ENCODE measurements around the gene FAM107B.
"Not testable (repeated sequence)": the region's sequence is repeated elsewhere in the genome, so short reads cannot be mapped to it uniquely, and the experiment has no call there.

FAM107B gene

DNA sequence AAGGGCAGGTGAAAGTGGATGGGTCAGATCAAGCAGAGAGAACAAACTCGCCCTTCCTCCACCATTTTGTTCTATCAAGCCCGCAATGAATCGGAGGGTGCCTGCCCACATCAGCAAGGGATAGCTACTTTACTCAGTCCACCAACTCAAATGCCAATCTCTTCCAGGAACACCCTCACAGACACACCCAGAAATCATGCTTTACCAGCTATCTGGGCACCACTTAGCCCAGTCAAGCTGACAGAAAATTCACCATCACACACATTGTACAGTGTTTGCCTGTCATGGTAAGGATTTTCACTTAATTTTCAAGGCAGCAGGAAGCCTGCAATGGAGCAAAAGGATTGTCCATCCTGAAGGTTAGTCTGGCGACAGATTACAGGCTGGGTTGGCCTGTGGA lies 75.2 kb downstream of the FAM107B start:
- peaks cover 7% of the 10 kb centered on the region for H3K27me3 Mint-ChIP-seq
- no peak overlapping the region for H3K4me3 Mint-ChIP-seq
- no peaks in the 10 kb centered on the region for H3K4me1 Mint-ChIP-seq
- DNase-seq, result no peak
- peaks cover 1% of the 10 kb centered on the region for H3K36me3 Mint-ChIP-seq
- no peak overlapping the region for H3K27ac Mint-ChIP-seq
- H3K9me3 Mint-ChIP-seq, result no peaks in the 10 kb centered on the region
- CTCF ChIA-PET, result no interaction called here

DNA sequence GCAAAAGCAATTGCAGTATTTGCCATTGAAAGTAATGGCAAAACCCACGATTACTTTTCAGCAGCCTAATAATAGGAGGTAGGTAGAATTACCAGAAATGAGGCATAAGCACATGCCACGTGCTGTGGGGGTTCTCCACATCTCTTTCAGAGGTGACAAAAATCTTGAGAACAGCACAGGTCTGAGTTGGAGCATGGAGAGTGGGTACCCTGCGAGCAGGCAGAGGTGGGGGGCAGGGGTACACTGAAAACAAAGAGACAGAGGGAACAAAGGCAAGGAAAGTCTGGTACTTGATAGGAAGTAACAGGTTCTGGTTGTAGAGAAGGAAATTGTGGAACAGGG lies 75.9 kb downstream of the FAM107B start:
- Mint-ChIP-seq H3K4me1 (no peaks in the 10 kb centered on the region), H3K27ac (no peak overlapping the region), H3K27me3 (peaks cover 7% of the 10 kb centered on the region), H3K36me3 (peaks cover 1% of the 10 kb centered on the region), H3K9me3 (no peaks in the 10 kb centered on the region), H3K4me3 (no peak overlapping the region)
- DNase-seq, result no peak
- CTCF ChIA-PET, result no interaction called here

DNA sequence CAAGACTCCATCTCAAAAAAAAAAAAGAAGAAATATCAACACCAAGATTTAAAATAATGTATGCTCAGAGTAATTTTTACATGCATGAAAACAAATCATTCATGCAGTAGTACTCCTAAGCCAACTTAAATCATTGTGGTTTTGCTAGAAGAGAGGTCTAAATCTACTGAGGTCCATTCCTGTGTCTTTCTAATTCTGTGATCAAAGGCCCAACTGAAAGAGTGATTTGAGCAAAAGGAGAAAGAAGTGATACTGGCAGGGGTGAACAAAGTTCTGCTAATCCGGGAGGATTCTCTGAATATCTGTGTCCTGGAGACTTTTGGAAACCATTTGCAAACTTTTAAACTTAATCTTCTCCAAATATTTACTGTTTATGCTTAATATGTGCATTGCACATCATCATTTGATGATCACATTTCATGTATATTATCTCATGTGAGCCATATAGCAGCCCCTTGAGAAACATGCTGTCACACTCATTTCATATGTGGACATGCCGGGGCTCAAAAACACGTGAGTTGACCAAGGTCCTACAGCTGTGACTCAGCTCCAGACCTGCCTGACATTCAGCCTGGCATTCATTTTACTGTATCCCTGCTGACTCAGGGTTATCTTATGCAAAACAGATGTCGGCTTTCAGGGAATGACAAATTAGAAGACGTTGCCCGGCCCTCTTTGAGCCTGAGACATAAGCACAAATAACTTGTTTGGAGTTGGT lies 76.4 kb downstream of the FAM107B start:
- CTCF ChIA-PET, result no interaction called here
- DNase-seq, result no peak
- Mint-ChIP-seq H3K36me3 (peaks cover 1% of the 10 kb centered on the region), H3K27me3 (peaks cover 6% of the 10 kb centered on the region), H3K27ac (no peak overlapping the region), H3K4me3 (no peak overlapping the region), H3K9me3 (no peaks in the 10 kb centered on the region), H3K4me1 (no peaks in the 10 kb centered on the region)

DNA sequence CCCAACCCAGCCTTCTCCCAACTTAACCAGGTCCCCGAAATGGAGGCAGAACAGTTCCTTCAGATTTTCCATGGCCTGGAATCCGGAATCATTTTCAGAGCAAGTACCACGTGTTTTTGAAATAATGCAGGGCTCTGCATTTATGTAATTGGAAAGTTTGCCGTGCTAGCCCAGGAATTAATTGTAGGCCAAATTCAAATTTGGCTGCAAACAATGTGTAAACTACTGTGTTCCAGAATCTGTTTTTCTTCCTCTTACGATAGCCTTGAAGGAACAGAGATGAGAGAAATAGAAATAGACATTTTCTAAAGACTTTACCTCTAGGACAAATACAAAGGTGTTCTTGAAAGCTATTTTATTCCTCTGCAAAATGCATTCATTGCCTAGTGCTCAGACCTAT lies 77.4 kb downstream of the FAM107B start:
- CTCF ChIA-PET, result no interaction called here
- Mint-ChIP-seq H3K27me3 (peaks cover 3% of the 10 kb centered on the region), H3K36me3 (no peaks in the 10 kb centered on the region), H3K9me3 (no peaks in the 10 kb centered on the region), H3K4me3 (no peak overlapping the region), H3K4me1 (no peaks in the 10 kb centered on the region), H3K27ac (no peak overlapping the region)
- DNase-seq, result no peak

DNA sequence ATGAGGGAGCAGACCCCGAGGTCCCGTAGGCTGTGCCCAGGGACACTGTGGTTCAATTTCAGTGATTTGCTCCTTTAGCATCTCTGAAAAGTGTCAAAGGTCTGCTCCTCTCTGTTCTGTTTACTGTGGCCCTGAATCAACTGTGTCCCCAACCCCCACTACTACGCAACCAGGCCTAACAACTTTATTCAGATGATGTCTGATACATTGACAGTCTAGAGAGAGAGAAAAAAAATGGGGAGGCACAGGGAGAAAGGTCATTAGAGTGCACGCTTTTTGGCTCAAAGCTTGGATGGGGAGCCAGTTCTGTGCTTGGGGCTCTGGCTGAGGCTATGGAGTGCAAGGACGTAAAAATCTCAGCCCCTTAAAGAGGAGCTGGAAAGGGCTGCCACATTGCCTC lies 77.9 kb downstream of the FAM107B start:
- no peak overlapping the region for H3K4me3 Mint-ChIP-seq

DNA sequence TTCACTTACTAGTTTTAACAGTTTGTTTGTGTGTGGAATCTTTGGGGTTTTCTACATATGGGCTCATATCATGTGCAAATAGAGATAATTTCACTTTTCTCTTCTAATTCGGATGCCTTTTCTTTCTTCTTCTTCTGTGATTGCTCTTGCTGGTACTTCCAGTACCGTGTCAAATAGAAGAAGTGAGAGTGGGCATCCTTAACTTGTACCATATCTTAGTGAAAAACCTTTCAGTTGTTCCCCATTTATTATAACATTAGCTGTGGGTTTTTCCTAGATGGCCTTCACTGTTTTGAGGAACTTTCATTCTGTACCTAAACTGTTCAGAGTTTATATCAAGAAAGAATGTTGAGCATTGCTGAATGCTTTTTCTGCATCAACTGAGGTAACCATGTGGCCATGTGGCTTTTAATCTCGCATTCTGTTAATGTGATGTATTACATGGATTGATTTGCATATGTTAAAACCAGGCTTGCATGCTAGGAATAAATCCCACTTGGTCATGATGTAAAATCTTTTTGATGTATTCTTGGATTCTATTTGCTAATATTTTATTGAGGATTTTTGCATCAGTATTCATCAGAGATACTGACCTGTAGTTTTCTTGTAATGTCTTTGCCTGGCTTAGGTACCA lies 78.7 kb downstream of the FAM107B start:
- no peak overlapping the region for H3K27ac Mint-ChIP-seq
- no peak for DNase-seq
- H3K9me3 Mint-ChIP-seq, result no peaks in the 10 kb centered on the region
- H3K27me3 Mint-ChIP-seq, result peaks cover 3% of the 10 kb centered on the region
- no peaks in the 10 kb centered on the region for H3K36me3 Mint-ChIP-seq
- no peak overlapping the region for H3K4me3 Mint-ChIP-seq
- no peaks in the 10 kb centered on the region for H3K4me1 Mint-ChIP-seq
- CTCF ChIA-PET, result no interaction called here

More for the DNA sequence above, 77.9 kb downstream of the FAM107B start:
- Mint-ChIP-seq H3K27ac (no peak overlapping the region), H3K36me3 (no peaks in the 10 kb centered on the region), H3K4me1 (no peaks in the 10 kb centered on the region), H3K9me3 (no peaks in the 10 kb centered on the region), H3K27me3 (peaks cover 3% of the 10 kb centered on the region)
- DNase-seq, result no peak
- CTCF ChIA-PET, result no interaction called here

DNA sequence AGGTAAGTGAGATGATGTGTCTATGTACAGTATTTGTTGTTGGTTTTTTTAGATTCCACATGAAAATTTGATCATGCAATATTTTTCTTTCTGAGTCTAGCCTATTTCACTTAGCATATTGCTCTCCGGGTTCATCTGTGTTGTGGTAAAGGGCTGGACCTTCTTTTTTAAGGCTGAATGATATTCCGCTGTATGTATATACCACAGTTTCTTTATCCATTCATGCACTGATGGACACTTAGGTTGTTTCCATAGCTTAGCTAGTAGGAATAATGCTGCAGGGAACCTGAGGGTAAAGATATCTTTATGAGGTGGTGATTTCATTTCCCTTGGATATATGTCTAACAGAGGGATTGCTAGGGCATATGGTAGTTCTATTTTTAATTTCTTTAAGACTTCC lies 80.8 kb downstream of the FAM107B start:
- H3K36me3 Mint-ChIP-seq, result no peaks in the 10 kb centered on the region
- CTCF ChIA-PET, result no interaction called here
- H3K4me1 Mint-ChIP-seq, result no peaks in the 10 kb centered on the region
- no peak overlapping the region for H3K4me3 Mint-ChIP-seq
- H3K27me3 Mint-ChIP-seq, result no peaks in the 10 kb centered on the region
- H3K9me3 Mint-ChIP-seq, result no peaks in the 10 kb centered on the region
- H3K27ac Mint-ChIP-seq, result no peak overlapping the region
- DNase-seq, result no peak

DNA sequence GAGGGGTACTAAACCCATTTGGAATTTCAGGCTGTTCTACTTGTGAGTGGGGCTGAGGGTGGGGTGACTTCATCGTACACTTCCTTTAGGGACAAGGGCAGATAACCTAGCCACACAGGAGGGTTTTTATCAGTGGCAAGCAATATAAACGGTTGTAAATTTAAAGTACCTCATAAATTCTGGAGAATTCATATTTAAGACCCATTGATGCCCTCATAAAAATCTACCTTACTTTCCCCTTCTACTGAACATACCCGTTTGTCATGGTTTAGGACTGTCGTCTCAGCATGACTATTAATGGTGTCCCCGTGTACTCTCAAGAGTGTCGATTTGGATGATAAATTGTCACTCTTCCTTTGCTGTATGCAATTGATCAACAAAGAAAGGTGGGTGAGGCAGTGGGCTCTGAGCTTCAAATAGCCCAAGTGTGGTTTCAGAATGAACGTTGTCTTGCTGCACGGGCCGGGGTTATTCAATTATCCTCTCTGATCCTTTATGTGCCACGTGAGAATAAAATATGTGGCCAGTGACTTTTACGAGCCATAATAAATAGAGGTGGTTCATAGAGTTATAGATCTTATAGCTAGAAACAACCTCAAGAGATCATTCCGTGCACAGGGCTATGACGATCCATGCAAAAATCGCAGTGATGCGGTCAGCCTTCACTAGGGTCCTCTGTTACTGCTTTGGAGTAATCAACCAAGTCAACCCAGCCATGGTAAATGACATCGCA lies 82.2 kb downstream of the FAM107B start:
- Mint-ChIP-seq H3K4me3 (no peak overlapping the region), H3K27ac (no peak overlapping the region), H3K9me3 (no peaks in the 10 kb centered on the region), H3K27me3 (no peaks in the 10 kb centered on the region), H3K4me1 (no peaks in the 10 kb centered on the region), H3K36me3 (no peaks in the 10 kb centered on the region)
- no peak for DNase-seq
- CTCF ChIA-PET, result no interaction called here

DNA sequence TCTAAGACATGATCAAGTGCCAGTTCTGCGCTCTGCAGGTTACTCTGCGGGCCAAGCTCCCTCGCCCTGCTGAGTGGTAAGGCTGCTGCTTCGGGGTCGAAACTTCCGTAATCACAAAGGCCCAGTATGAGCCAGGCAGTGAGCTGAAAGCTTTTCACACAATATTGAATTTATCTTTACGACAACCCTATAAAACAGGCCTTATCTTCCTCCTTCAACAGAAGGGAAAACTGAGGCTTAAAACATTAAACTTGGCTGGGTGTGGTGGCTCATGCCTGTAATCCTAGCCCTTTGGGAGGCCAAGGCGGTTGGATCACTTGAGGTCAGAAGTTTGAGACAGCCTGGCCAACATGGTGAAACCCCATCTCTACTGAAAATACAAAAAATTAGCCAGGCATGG lies 83.3 kb downstream of the FAM107B start:
- no peak for DNase-seq
- Mint-ChIP-seq H3K9me3 (no peaks in the 10 kb centered on the region), H3K36me3 (no peaks in the 10 kb centered on the region), H3K4me3 (no peak overlapping the region), H3K4me1 (no peaks in the 10 kb centered on the region), H3K27me3 (no peaks in the 10 kb centered on the region), H3K27ac (no peak overlapping the region)
- CTCF ChIA-PET, result no interaction called here

DNA sequence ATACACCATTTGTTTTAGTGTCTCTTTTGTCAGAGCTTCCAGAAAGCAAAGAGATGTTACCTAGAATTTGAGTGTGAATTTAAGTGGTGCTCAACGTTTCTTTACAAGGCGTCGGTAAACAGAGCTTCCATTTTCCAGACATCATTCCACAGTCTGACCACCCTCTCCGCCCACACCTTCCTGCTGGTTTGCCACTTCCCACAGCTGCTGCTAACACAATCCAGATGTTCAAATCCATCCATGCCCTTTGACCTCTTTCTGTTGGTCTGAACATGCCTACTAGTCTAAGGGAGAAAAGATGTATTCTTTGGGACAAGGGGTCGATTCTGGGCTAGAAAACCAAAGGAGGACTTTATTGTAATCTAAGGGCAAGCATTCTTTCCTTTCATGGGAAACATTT lies 86.1 kb downstream of the FAM107B start:
- Mint-ChIP-seq H3K27ac (no peak overlapping the region), H3K4me1 (peaks cover 2% of the 10 kb centered on the region), H3K27me3 (no peaks in the 10 kb centered on the region), H3K9me3 (no peaks in the 10 kb centered on the region), H3K36me3 (no peaks in the 10 kb centered on the region), H3K4me3 (no peak overlapping the region)
- CTCF ChIA-PET, result no interaction called here
- no peak for DNase-seq

DNA sequence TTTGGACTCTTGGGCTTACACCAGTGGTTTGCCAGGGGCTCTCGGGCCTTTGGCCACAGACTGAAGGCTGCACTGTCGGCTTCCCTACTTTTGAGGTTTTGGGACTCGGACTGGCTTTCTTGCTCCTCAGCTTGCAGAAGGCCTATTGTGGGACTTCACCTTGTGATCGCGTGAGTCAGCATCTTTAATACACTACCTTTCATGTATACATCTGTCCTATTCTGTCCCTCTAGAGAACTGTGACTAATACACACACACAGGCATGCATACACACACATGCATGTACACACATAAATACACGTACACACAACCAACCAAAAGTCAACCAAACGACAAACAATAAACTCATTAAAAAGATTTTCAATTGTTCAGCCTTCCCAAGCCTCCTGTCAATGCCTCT lies 86.5 kb downstream of the FAM107B start:
- H3K4me1 Mint-ChIP-seq, CTCF ChIA-PET, DNase-seq, H3K36me3 Mint-ChIP-seq, H3K9me3 Mint-ChIP-seq, H3K27ac Mint-ChIP-seq, H3K27me3 Mint-ChIP-seq, H3K4me3 Mint-ChIP-seq: not testable (repeated sequence)

DNA sequence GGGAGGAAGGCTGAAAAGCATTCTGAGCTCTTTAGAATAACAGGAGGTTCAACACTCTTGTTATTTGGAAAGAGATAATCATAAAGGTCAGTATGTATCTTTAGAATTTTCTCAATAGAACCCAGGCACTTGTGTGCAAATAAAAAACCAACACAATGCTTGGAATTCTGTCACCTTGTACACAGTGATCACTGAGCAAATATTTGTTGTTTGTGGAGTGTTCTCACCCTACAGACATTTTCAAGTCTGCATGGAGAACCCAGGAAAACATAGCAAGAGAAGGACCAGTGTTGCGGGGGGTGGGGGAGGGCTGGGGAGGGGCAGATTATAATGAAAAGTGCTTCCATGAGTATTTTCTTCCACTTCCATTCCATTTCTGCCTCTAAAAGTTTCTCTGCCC lies 87.4 kb downstream of the FAM107B start:
- CTCF ChIA-PET, result no interaction called here
- Mint-ChIP-seq H3K27me3 (no peaks in the 10 kb centered on the region), H3K4me3 (no peak overlapping the region), H3K9me3 (no peaks in the 10 kb centered on the region), H3K36me3 (no peaks in the 10 kb centered on the region), H3K27ac (no peak overlapping the region), H3K4me1 (peaks cover 2% of the 10 kb centered on the region)
- DNase-seq, result no peak

DNA sequence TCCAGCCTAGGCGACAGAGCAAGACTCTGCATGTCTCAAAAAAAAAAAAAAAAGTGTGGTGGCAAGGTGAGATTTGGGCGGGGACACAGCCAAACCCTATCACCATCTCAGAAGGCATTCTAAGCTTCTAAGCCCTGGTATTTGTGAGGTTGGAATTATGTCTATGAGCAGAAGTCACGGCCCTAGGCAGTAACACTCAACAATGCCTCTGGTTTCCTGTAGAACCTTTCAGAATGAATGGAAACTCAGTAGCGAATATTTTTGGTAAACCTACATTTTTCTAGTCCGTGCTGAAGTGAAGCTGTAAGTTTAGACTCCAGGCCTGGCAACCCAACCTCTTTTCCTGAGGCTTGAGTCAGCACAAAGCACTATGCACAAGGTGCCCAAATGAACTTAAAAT lies 88.3 kb downstream of the FAM107B start:
- Mint-ChIP-seq H3K4me1 (peaks cover 2% of the 10 kb centered on the region), H3K36me3 (no peaks in the 10 kb centered on the region), H3K9me3 (no peaks in the 10 kb centered on the region), H3K27me3 (peaks cover under 1% of the 10 kb centered on the region), H3K4me3 (no peak overlapping the region), H3K27ac (no peak overlapping the region)
- CTCF ChIA-PET, result interaction anchor here (0.6 kb wide), 1 partner anchor 424 kb away, joined by 5 read pairs; no protein-coding TSS in a partner anchor
- no peak for DNase-seq

DNA sequence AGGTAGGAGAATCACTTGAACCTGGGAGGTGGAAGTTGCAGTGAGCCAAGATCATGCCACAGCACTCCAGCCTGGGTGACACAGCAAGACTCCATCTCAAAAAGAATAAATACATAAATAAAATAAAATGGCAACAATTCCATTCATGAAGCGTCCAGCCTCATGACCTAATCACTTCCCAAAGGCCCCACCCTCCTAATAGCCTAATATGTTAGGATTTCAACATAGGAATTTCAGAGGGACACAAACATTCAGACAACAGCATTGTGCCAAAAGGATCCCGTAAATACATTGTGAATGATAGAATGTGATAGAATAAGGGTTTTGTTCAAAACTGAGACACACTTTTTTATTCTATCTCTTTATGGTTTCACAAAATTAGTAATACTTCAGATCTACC lies 90.3 kb downstream of the FAM107B start:
- Mint-ChIP-seq H3K4me1 (peaks cover 2% of the 10 kb centered on the region), H3K27ac (no peak overlapping the region), H3K9me3 (peaks cover 1% of the 10 kb centered on the region), H3K27me3 (peaks cover 7% of the 10 kb centered on the region), H3K4me3 (no peak overlapping the region), H3K36me3 (no peaks in the 10 kb centered on the region)
- CTCF ChIA-PET, result no interaction called here
- DNase-seq, result no peak

DNA sequence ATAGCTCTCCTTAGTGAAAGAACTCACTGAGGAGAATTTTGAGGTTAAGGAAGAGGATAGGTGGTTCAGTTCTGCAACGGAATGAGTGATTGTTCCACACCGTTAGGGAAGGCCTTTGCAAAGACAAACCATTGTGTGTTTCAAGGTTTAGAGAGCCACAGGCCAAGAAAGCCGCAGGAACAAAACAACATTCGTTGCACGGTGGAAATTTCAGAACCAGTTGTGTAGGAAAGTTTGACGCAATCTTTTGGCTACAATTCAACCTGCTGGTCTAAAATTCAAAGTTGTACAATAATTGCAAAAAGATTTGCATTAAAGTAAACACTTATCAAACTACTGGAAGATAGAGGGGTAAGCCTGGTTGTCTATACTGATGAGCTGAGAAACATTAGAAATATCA lies 91.4 kb downstream of the FAM107B start:
- DNase-seq, result no peak
- Mint-ChIP-seq H3K36me3 (no peaks in the 10 kb centered on the region), H3K27ac (no peak overlapping the region), H3K4me1 (peaks cover 2% of the 10 kb centered on the region), H3K9me3 (peaks cover 1% of the 10 kb centered on the region), H3K27me3 (peaks cover 7% of the 10 kb centered on the region), H3K4me3 (no peak overlapping the region)
- CTCF ChIA-PET, result no interaction called here
